Epithelial cell of esophagus (primary cell): ENCODE data around the gene RAG2.

Experiments
- DNase-seq: peaks from one replicate; pipeline ENCODE4 v3.0.0; 2010; ENCODE audit warnings: low read depth
- H3K4me3 ChIP-seq: 2 replicates; pipeline ENCODE4 v1.5.1; 2011; ENCODE audit warnings: mild to moderate bottlenecking, low read length, control low read depth
- CTCF ChIP-seq: IDR thresholded peaks from 2 replicates; pipeline ENCODE4 v1.5.1; 2011; ENCODE audit warnings: low read depth, mild to moderate bottlenecking, low read length, control low read depth, inconsistent platforms; ENCODE audit not compliant: insufficient read depth; ENCODE audit errors: missing control alignments

The RAG2 gene

GRCh38 chr11:36627006-36627405 lies 29.0 kb upstream of the RAG2 start:
- DNase-seq, result no peak
- no peak overlapping the region for H3K4me3 ChIP-seq
- TF ChIP-seq CTCF, result no peak

GRCh38 chr11:36623494-36623893 lies 25.5 kb upstream of the RAG2 start:
- TF ChIP-seq CTCF, result no peak
- H3K4me3 ChIP-seq, result no peak overlapping the region
- no peak for DNase-seq

- TF ChIP-seq CTCF, result peak; percentile 60
- H3K4me3 ChIP-seq, result no peak overlapping the region
- peak; percentile 55 for DNase-seq
These were observed 24.5 kb upstream of the RAG2 start for GRCh38 chr11:36622431-36623136.

- no peak overlapping the region for H3K4me3 ChIP-seq
- no peak for TF ChIP-seq CTCF
- DNase-seq, result no peak
These were observed 22.2 kb upstream of the RAG2 start for GRCh38 chr11:36620246-36620645.

- no peak for DNase-seq
- TF ChIP-seq CTCF, result no peak
- H3K4me3 ChIP-seq, result no peak overlapping the region
These were observed 21.5 kb upstream of the RAG2 start for GRCh38 chr11:36619502-36619901.

GRCh38 chr11:36618363-36619047 lies 20.5 kb upstream of the RAG2 start:
- no peak overlapping the region for H3K4me3 ChIP-seq
- no peak for TF ChIP-seq CTCF
- DNase-seq, result no peak
